ENCODE data around the gene KCTD5. TPM values are rescaled to one million over a fixed set of nuclear protein-coding genes. Genes with fewer than 3 reads are reported as not detected.

KCTD5 gene
- total and polyA plus RNA-seq, 4 donors: 17.1 to 31.8 (median 24.7) TPM

GRCh38 chr16:2708290-2708639, 25.9 kb downstream of the KCTD5 start:
- TF ChIP-seq CTCF (IDR thresholded peaks at IDR 0.05; ENCODE audit: control extremely low read depth, extremely low read depth): no peak
- no peaks in the 10 kb centered on the region for H3K27me3 ChIP-seq (ENCODE audit: control insufficient read depth in 3 of 3, insufficient read depth in 3 of 3, low read length in 2 of 3)
- no peaks in the 10 kb centered on the region for H3K9me3 ChIP-seq (ENCODE audit: control insufficient read depth in 4 of 4, insufficient read depth in 3 of 4, low read length in 3 of 4)
- no peak overlapping the region for H3K9ac ChIP-seq (ENCODE audit: insufficient read depth in 1 of 2, low read length in 2 of 2)
- WGBS, 2 donors: 94 to 95% methylated on average over 14 of the region's 14 CpGs
- H3K4me3 ChIP-seq: no peak overlapping the region
- ATAC-seq (ENCODE audit: insufficient read depth, low FRiP score): no peak
- no peaks in the 10 kb centered on the region for H3K4me1 ChIP-seq (ENCODE audit: control insufficient read depth in 5 of 5, insufficient read depth in 5 of 5, low read length in 5 of 5)
- no peak for DNase-seq
- no peak overlapping the region for H3K27ac ChIP-seq (ENCODE audit: low read depth in 1 of 2, low read length in 1 of 2)
- H3K36me3 ChIP-seq (ENCODE audit: control insufficient read depth in 4 of 4, insufficient read depth in 4 of 4, low read length in 4 of 4): peaks cover 2 to 62% (median 8%) of the 10 kb centered on the region in 4 donors

- Histone ChIP-seq H3K27ac (ENCODE audit: low read depth in 1 of 2, low read length in 1 of 2) (no peak overlapping the region), H3K9ac (ENCODE audit: insufficient read depth in 1 of 2, low read length in 2 of 2) (no peak overlapping the region), H3K9me3 (ENCODE audit: control insufficient read depth in 4 of 4, insufficient read depth in 3 of 4, low read length in 3 of 4) (no peaks in the 10 kb centered on the region), H3K27me3 (ENCODE audit: control insufficient read depth in 3 of 3, insufficient read depth in 3 of 3, low read length in 2 of 3) (no peaks in the 10 kb centered on the region), H3K36me3 (ENCODE audit: control insufficient read depth in 4 of 4, insufficient read depth in 4 of 4, low read length in 4 of 4) (peaks cover 2 to 55% (median 8%) of the 10 kb centered on the region in 4 donors), H3K4me3 (no peak overlapping the region), H3K4me1 (ENCODE audit: control insufficient read depth in 5 of 5, insufficient read depth in 5 of 5, low read length in 5 of 5) (no peaks in the 10 kb centered on the region)
- ATAC-seq (ENCODE audit: insufficient read depth, low FRiP score) (no peak), DNase-seq (no peak)
- WGBS, 2 donors: 96 to 97% methylated on average over 22 of the region's 22 CpGs
- no peak for TF ChIP-seq CTCF (IDR thresholded peaks at IDR 0.05; ENCODE audit: control extremely low read depth, extremely low read depth)
These were observed 26.7 kb downstream of the KCTD5 start for GRCh38 chr16:2708955-2709587.

GRCh38 chr16:2709588-2709984, 27.3 kb downstream of the KCTD5 start:
- no peak for DNase-seq
- TF ChIP-seq CTCF (IDR thresholded peaks at IDR 0.05; ENCODE audit: control extremely low read depth, extremely low read depth): no peak
- Histone ChIP-seq H3K36me3 (ENCODE audit: control insufficient read depth in 4 of 4, insufficient read depth in 4 of 4, low read length in 4 of 4) (peaks cover 2 to 51% (median 8%) of the 10 kb centered on the region in 4 donors), H3K4me1 (ENCODE audit: control insufficient read depth in 5 of 5, insufficient read depth in 5 of 5, low read length in 5 of 5) (no peaks in the 10 kb centered on the region), H3K9ac (ENCODE audit: insufficient read depth in 1 of 2, low read length in 2 of 2) (no peak overlapping the region), H3K4me3 (no peak overlapping the region), H3K27ac (ENCODE audit: low read depth in 1 of 2, low read length in 1 of 2) (no peak overlapping the region), H3K27me3 (ENCODE audit: control insufficient read depth in 3 of 3, insufficient read depth in 3 of 3, low read length in 2 of 3) (no peaks in the 10 kb centered on the region), H3K9me3 (ENCODE audit: control insufficient read depth in 4 of 4, insufficient read depth in 3 of 4, low read length in 3 of 4) (no peaks in the 10 kb centered on the region)
- WGBS, 2 donors: 94 to 95% methylated on average over 10 of the region's 10 CpGs
- ATAC-seq (ENCODE audit: insufficient read depth, low FRiP score): no peak

Measured in lung (tissue), 12 donors.